Hematopoietic multipotent progenitor cell treated with erythropoietin and hydrocortisone succinate and interleukin-3 and kit ligand, for 6 days (in vitro differentiated cells): ENCODE results near the gene CNTD1.
A peak's percentile ranks its signal among the peaks of the same experiment; 100 is the strongest.

Experiments used
- DNase-seq: peaks from one replicate; pipeline ENCODE4 v3.0.0-alpha.2; 2015

The CNTD1 gene

GRCh38 chr17:42809250-42809649 is 10.6 kb downstream of the CNTD1 start:
- no peak for DNase-seq

- DNase-seq: no peak
Measured at GRCh38 chr17:42814633-42815399, 16.2 kb downstream of the CNTD1 start.

GRCh38 chr17:42817866-42818265 is 19.2 kb downstream of the CNTD1 start:
- no peak for DNase-seq

- DNase-seq: no peak
Measured at GRCh38 chr17:42818379-42818778, 19.7 kb downstream of the CNTD1 start.

GRCh38 chr17:42819939-42820535 is 21.4 kb downstream of the CNTD1 start:
- DNase-seq: peak; percentile 88

GRCh38 chr17:42821176-42821575 is 22.5 kb downstream of the CNTD1 start:
- no peak for DNase-seq

- no peak for DNase-seq
Measured at GRCh38 chr17:42827472-42827871, 28.8 kb downstream of the CNTD1 start.

- no peak for DNase-seq
Measured at GRCh38 chr17:42830971-42831370, 32.3 kb downstream of the CNTD1 start.

- no peak for DNase-seq
Measured at GRCh38 chr17:42832213-42832933, 33.7 kb downstream of the CNTD1 start.

- DNase-seq: peak; percentile 92
Measured at GRCh38 chr17:42832934-42833766, 34.5 kb downstream of the CNTD1 start, which contains the start of gene PSME3. TSS of gene PSME3 (plus strand) at chr17:42833397. CDS start at chr17:42833632, 235 bp downstream.

GRCh38 chr17:42833767-42834422 is 35.2 kb downstream of the CNTD1 start:
- peak; percentile 23 for DNase-seq

- DNase-seq: no peak
Measured at GRCh38 chr17:42835732-42836131, 37.1 kb downstream of the CNTD1 start.

- no peak for DNase-seq
Measured at GRCh38 chr17:42841975-42842685, 43.5 kb downstream of the CNTD1 start.

- peak; percentile 80 for DNase-seq
Measured at GRCh38 chr17:42843358-42843934, 44.8 kb downstream of the CNTD1 start.

GRCh38 chr17:42844271-42844670 is 45.6 kb downstream of the CNTD1 start, which contains the start of gene AOC2:
TSS of gene AOC2 (plus strand) at chr17:42844580. CDS start at chr17:42844627, 47 bp downstream.
- no peak for DNase-seq

- no peak for DNase-seq
Measured at GRCh38 chr17:42844761-42845555, 46.3 kb downstream of the CNTD1 start.

GRCh38 chr17:42845556-42845917 is 46.9 kb downstream of the CNTD1 start:
- DNase-seq: no peak

- no peak for DNase-seq
Measured at GRCh38 chr17:42845918-42846593, 47.4 kb downstream of the CNTD1 start.

- no peak for DNase-seq
Measured at GRCh38 chr17:42846594-42847280, 48.1 kb downstream of the CNTD1 start.
